Stimulated activated CD4-positive, alpha-beta T cell treated with anti-CD3 and anti-CD28 coated beads, Interleukin-4, amount 100 ng/mL, for 24 hours (primary cell): ENCODE data around the gene MBD3L2B.
A peak's percentile ranks its signal among the peaks of the same experiment; 100 is the strongest.

ENCODE experiments used
- DNase-seq: peaks from one replicate; pipeline ENCODE4 v3.0.0-alpha.2; 2020

Gene MBD3L2B

GRCh38 chr19:7010722-7011593 is 10.3 kb downstream of the MBD3L2B start:
- DNase-seq, result peak; percentile 56

- no peak for DNase-seq
Observed at GRCh38 chr19:7007859-7008258, 13.4 kb downstream of the MBD3L2B start.

- DNase-seq, result no peak
Observed at GRCh38 chr19:7006135-7006704, 15.0 kb downstream of the MBD3L2B start.

- peak; percentile 19 for DNase-seq
Observed at GRCh38 chr19:7004313-7004931, 16.8 kb downstream of the MBD3L2B start.

- no peak for DNase-seq
Observed at GRCh38 chr19:7000816-7001215, 20.4 kb downstream of the MBD3L2B start.

GRCh38 chr19:7000333-7000732 is 20.9 kb downstream of the MBD3L2B start:
- DNase-seq, result no peak

- no peak for DNase-seq
Observed at GRCh38 chr19:6999933-7000332, 21.3 kb downstream of the MBD3L2B start.

GRCh38 chr19:6997679-6998445 is 23.4 kb downstream of the MBD3L2B start:
- no peak for DNase-seq

- DNase-seq, result no peak
Observed at GRCh38 chr19:6996810-6997209, 24.4 kb downstream of the MBD3L2B start.

GRCh38 chr19:6995054-6995453 is 26.2 kb downstream of the MBD3L2B start:
- DNase-seq, result no peak

- no peak for DNase-seq
Observed at GRCh38 chr19:6988257-6988656, 33.0 kb downstream of the MBD3L2B start.

GRCh38 chr19:6987850-6988249 is 33.4 kb downstream of the MBD3L2B start:
- no peak for DNase-seq

GRCh38 chr19:6983448-6983847 is 37.8 kb downstream of the MBD3L2B start:
- no peak for DNase-seq

- no peak for DNase-seq
Observed at GRCh38 chr19:6979399-6979798, 41.8 kb downstream of the MBD3L2B start.

- no peak for DNase-seq
Observed at GRCh38 chr19:6976197-6976596, 45.0 kb downstream of the MBD3L2B start.

- no peak for DNase-seq
Observed at GRCh38 chr19:6971366-6971765, 49.9 kb downstream of the MBD3L2B start.

- DNase-seq, result peak; percentile 9
Observed at GRCh38 chr19:6970443-6970842, 50.8 kb downstream of the MBD3L2B start.

GRCh38 chr19:6970021-6970420 is 51.2 kb downstream of the MBD3L2B start:
- no peak for DNase-seq

- DNase-seq, result no peak
Observed at GRCh38 chr19:6969490-6969889, 51.7 kb downstream of the MBD3L2B start.
